HCT116 (cell line): ENCODE results near the gene ELOVL4. TPM values are rescaled to one million over a fixed set of nuclear protein-coding genes. Genes with fewer than 3 reads are reported as not detected.

Experiments
- ATAC-seq: fragments of 200-7000 bp; cut with Tn5 transposase; 2 replicates; pipeline ENCODE4 v1.9.1; 2020; ENCODE audit warnings: mild to moderate bottlenecking, moderate library complexity
- BruUV-seq: library from RNA; stranded (reverse); fragments of 400-500 nt; replicated peaks from 2 replicates; lab custom pipeline; 2021; lab: Mats Ljungman, UMichigan
- CTCF ChIA-PET: fragments of 300-600 bp; sonication (Branson Sonifier 250); formaldehyde crosslinking; loops from one replicate; lab custom pipeline; 2021; ENCODE audit warnings: antibody characterized with exemption; lab: Charles Lee
- POLR2A ChIA-PET: fragments of 300-600, 350-600 bp; sonication (Branson Sonifier 250); formaldehyde crosslinking; loops from one replicate; lab custom pipeline; 2021; ENCODE audit warnings: antibody characterized with exemption; lab: Charles Lee
- RAD21 ChIA-PET, 2 experiments: fragments of 300-600 bp; sonication (Branson Sonifier 250); formaldehyde crosslinking; loops; one replicate each; lab custom pipeline; 2023; ENCODE audit warnings: low total read pairs in 2 of 2; ENCODE audit not compliant: uncharacterized antibody in 2 of 2, unreplicated experiment in 2 of 2, low non-redundant PET in 1 of 2; lab: Charles Lee
- DNase-seq: peaks from one replicate; pipeline ENCODE4 v3.0.0-alpha.2; 2010; ENCODE audit warnings: low read depth, low spot score
- H2AFZ ChIP-seq: fragments of 200-600 bp; shearing (Covaris generic), sonication (generic); 2 replicates; pipeline ENCODE4 v1.6.1; 2017; ENCODE audit warnings: low read depth, mixed run types, mixed read lengths, antibody characterized with exemption, low read length; ENCODE audit not compliant: poor library complexity, severe bottlenecking
- H3K27ac ChIP-seq: 2 replicates; pipeline ENCODE4 v1.5.1; 2012; ENCODE audit warnings: low read depth, low read length
- H3K27me3 ChIP-seq: fragments of 200-600 bp; sonication (generic); 2 replicates; pipeline ENCODE4 v1.6.1; 2016; ENCODE audit warnings: mixed run types, low read length, mixed read lengths; ENCODE audit not compliant: insufficient read depth
- H3K36me3 ChIP-seq, 2 experiments: fragments of 200-500 bp in 1 of 2; fragments of 200-600 bp in 1 of 2; sonication (Bioruptor generic) in 1 of 2; sonication (generic) in 1 of 2; 2 replicates each; pipeline versions ENCODE4 v1.5.1 to v1.6.1; 2014 to 2016; ENCODE audit warnings: low read length in 2 of 2, inconsistent platforms in 1 of 2, mixed read lengths in 1 of 2, mixed run types in 1 of 2; ENCODE audit not compliant: insufficient read depth in 2 of 2, control insufficient read depth in 1 of 2
- H3K4me1 ChIP-seq, 2 experiments: fragments of 200-600 bp in 1 of 2; sonication (generic) in 1 of 2; 2 replicates each; pipeline versions ENCODE4 v1.5.1 to v1.6.1; 2012 to 2017; ENCODE audit warnings: low read length in 2 of 2, inconsistent platforms in 1 of 2, mild to moderate bottlenecking in 1 of 2, mixed read lengths in 1 of 2, mixed run types in 1 of 2, moderate library complexity in 1 of 2; ENCODE audit not compliant: insufficient read depth in 2 of 2, control insufficient read depth in 1 of 2
- H3K4me2 ChIP-seq: fragments of 200-600 bp; sonication (generic); 2 replicates; pipeline ENCODE4 v1.6.1; 2017; ENCODE audit warnings: mixed run types, low read length, mixed read lengths
- H3K4me3 ChIP-seq, 2 experiments: fragments of 200-600 bp in 1 of 2; sonication (generic) in 1 of 2; replicated peaks in 1 of 2; 2 replicates each; pipeline ENCODE4 v1.5.1; 2011 to 2016; ENCODE audit warnings: low read length in 2 of 2, control low read depth in 1 of 2, low read depth in 1 of 2, mild to moderate bottlenecking in 1 of 2, mixed read lengths in 1 of 2, mixed run types in 1 of 2
- H3K79me2 ChIP-seq: fragments of 200-600 bp; sonication (generic); 2 replicates; pipeline ENCODE4 v1.6.1; 2017; ENCODE audit warnings: mild to moderate bottlenecking, mixed run types, low read length, moderate library complexity, mixed read lengths; ENCODE audit not compliant: insufficient read depth
- H3K9ac ChIP-seq: fragments of 200-600 bp; sonication (generic); 2 replicates; pipeline ENCODE4 v1.6.1; 2016; ENCODE audit warnings: low read length, mixed read lengths
- H3K9me2 ChIP-seq: fragments of 200-600 bp; sonication (generic), shearing (Covaris generic); 2 replicates; pipeline ENCODE4 v1.6.1; 2017; ENCODE audit warnings: mixed run types, mild to moderate bottlenecking, moderate library complexity; ENCODE audit not compliant: insufficient read depth
- H3K9me3 ChIP-seq, 2 experiments: fragments of 200-500 bp in 1 of 2; fragments of 200-600 bp in 1 of 2; sonication (Bioruptor generic) in 1 of 2; sonication (generic) in 1 of 2; 2 replicates each; pipeline ENCODE4 v1.6.1; 2014 to 2017; ENCODE audit warnings: low read length in 2 of 2, mixed read lengths in 2 of 2, inconsistent platforms in 1 of 2, low read depth in 1 of 2, mild to moderate bottlenecking in 1 of 2, mixed run types in 1 of 2, moderate library complexity in 1 of 2; ENCODE audit not compliant: control insufficient read depth in 1 of 2, insufficient read depth in 1 of 2
- H4K20me1 ChIP-seq: fragments of 200-600 bp; sonication (generic), shearing (Covaris generic); 2 replicates; pipeline ENCODE4 v1.6.1; 2017; ENCODE audit warnings: mixed run types, mild to moderate bottlenecking, moderate library complexity; ENCODE audit not compliant: insufficient read depth
- CEBPB ChIP-seq: IDR thresholded peaks from 2 replicates; pipeline ENCODE4 v1.6.1; 2012; ENCODE audit warnings: low read depth
- EGR1 ChIP-seq: IDR thresholded peaks from 2 replicates; pipeline ENCODE4 v1.6.1; 2012; ENCODE audit warnings: low read depth
- ELF1 ChIP-seq: IDR thresholded peaks from 2 replicates; pipeline ENCODE4 v1.6.1; 2012; ENCODE audit warnings: low read depth, borderline replicate concordance
- EZH2 ChIP-seq: fragments of 200-600 bp; sonication (generic); IDR thresholded peaks from 2 replicates; pipeline ENCODE4 v1.6.1; 2017; ENCODE audit warnings: antibody characterized with exemption, mixed run types
- EZH2phosphoT487 ChIP-seq: fragments of 200-600 bp; IDR thresholded peaks from 2 replicates; pipeline ENCODE4 v1.6.1; 2018; ENCODE audit warnings: antibody characterized with exemption, borderline replicate concordance
- FOSL1 ChIP-seq: IDR thresholded peaks from 2 replicates; pipeline ENCODE4 v1.6.1; 2012; ENCODE audit warnings: low read depth
- JUND ChIP-seq: IDR thresholded peaks from 2 replicates; pipeline ENCODE4 v1.6.1; 2012
- MAX ChIP-seq: IDR thresholded peaks from 2 replicates; pipeline ENCODE4 v1.6.1; 2012
- POLR2AphosphoS5 ChIP-seq: IDR thresholded peaks from 2 replicates; pipeline ENCODE4 v1.6.1; 2011; ENCODE audit warnings: mild to moderate bottlenecking, low read depth, low read length, moderate library complexity
- SP1 ChIP-seq: IDR thresholded peaks from 2 replicates; pipeline ENCODE4 v1.6.1; 2012; ENCODE audit warnings: low read depth
- TCF7L2 ChIP-seq: IDR thresholded peaks from 2 replicates; pipeline ENCODE4 v1.7.0; 2011; ENCODE audit warnings: borderline replicate concordance, inconsistent platforms; ENCODE audit not compliant: insufficient read depth, insufficient read length; ENCODE audit errors: extremely low read depth
- YY1 ChIP-seq: IDR thresholded peaks from 2 replicates; pipeline ENCODE4 v1.6.1; 2011; ENCODE audit warnings: low read length, low read depth, moderate library complexity, mild to moderate bottlenecking; ENCODE audit not compliant: insufficient replicate concordance; ENCODE audit errors: extremely low read depth
- ZFX ChIP-seq: fragments of 450-650 bp; IDR thresholded peaks from 2 replicates; pipeline ENCODE4 v1.6.1; 2017
- intact Hi-C: fragments of 100-400 bp; cut with micrococcal nuclease; formaldehyde crosslinking; loops from 2 replicates; pipeline ENCODE4 v1.10.0; 2022
- total RNA-seq: library from RNA; stranded (reverse); gene quantifications from one replicate; pipeline ENCODE4 v1.2.1, GENCODE V29; 2021; ENCODE audit not compliant: unreplicated experiment
- TF ChIP-seq, protein P1 (sequence below), 3 experiments: fragments of 200-600 bp in 1 of 3; sonication (generic) in 1 of 3; IDR thresholded peaks in 2 of 3; conservative IDR thresholded peaks in 1 of 3; 2 replicates each; pipeline ENCODE4 v1.5.1; 2012 to 2017; ENCODE audit warnings: low read depth in 2 of 3, low read length in 2 of 3, antibody characterized with exemption in 1 of 3, borderline replicate concordance in 1 of 3, control low read depth in 1 of 3, mild to moderate bottlenecking in 1 of 3, mixed read lengths in 1 of 3, mixed run types in 1 of 3, moderate library complexity in 1 of 3; ENCODE audit not compliant: insufficient read depth in 1 of 3

The ELOVL4 gene
- total RNA-seq, 1 experiment from 2014 or later = not detected

GRCh38 chr6:79946272-79947190 lies 822 bp downstream of the ELOVL4 start:
- peak overlapping the region; percentile 4 for H2AFZ ChIP-seq
- ChIA-PET POLR2A (no interaction called here), CTCF (interaction anchor here (1.3 to 1.9 kb wide), 2 partner anchors 9 to 11 kb away, joined by 3 to 4 read pairs; no protein-coding TSS in a partner anchor), RAD21 (no interaction called here)
- ATAC-seq (no peak), DNase-seq (no peak)
- H3K9me2 ChIP-seq = no peaks in the 10 kb centered on the region
- no peak overlapping the region for H3K4me2 ChIP-seq
- H4K20me1 ChIP-seq = no peaks in the 10 kb centered on the region
- H3K9me3 ChIP-seq = no peaks in the 10 kb centered on the region
- H3K27ac ChIP-seq = no peak overlapping the region
- intact Hi-C loops = no loop called here
- no peaks in the 10 kb centered on the region for H3K27me3 ChIP-seq
- no peaks in the 10 kb centered on the region for H3K79me2 ChIP-seq
- no peaks in the 10 kb centered on the region for H3K36me3 ChIP-seq
- H3K4me1 ChIP-seq = no peaks in the 10 kb centered on the region
- H3K4me3 ChIP-seq = no peak overlapping the region
- TF ChIP-seq, protein P1, sequence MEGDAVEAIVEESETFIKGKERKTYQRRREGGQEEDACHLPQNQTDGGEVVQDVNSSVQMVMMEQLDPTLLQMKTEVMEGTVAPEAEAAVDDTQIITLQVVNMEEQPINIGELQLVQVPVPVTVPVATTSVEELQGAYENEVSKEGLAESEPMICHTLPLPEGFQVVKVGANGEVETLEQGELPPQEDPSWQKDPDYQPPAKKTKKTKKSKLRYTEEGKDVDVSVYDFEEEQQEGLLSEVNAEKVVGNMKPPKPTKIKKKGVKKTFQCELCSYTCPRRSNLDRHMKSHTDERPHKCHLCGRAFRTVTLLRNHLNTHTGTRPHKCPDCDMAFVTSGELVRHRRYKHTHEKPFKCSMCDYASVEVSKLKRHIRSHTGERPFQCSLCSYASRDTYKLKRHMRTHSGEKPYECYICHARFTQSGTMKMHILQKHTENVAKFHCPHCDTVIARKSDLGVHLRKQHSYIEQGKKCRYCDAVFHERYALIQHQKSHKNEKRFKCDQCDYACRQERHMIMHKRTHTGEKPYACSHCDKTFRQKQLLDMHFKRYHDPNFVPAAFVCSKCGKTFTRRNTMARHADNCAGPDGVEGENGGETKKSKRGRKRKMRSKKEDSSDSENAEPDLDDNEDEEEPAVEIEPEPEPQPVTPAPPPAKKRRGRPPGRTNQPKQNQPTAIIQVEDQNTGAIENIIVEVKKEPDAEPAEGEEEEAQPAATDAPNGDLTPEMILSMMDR (IDR thresholded peaks at IDR 0.05 in 2 of 3, conservative IDR thresholded peaks at IDR 0.05 in 1 of 3; ENCODE audit: borderline replicate concordance in 1 of 3, insufficient read depth in 1 of 3, low read depth in 2 of 3, low read length in 2 of 3) = peak in 2 of 3 experiments; percentile 19 to 34; a peak in 2 of 6 replicates
- no peak for TF ChIP-seq SP1
- TF ChIP-seq ELF1 = no peak
- no peak for TF ChIP-seq EGR1
- TF ChIP-seq ZFX = no peak
- no peak overlapping the region for H3K9ac ChIP-seq
- BruUV-seq = no TSS peak

- Histone ChIP-seq H3K4me3 (no peak overlapping the region), H3K4me2 (no peak overlapping the region), H3K9me3 (no peaks in the 10 kb centered on the region), H3K27me3 (no peaks in the 10 kb centered on the region), H2AFZ (no peak overlapping the region), H3K9ac (no peak overlapping the region), H3K79me2 (no peaks in the 10 kb centered on the region), H3K36me3 (no peaks in the 10 kb centered on the region), H3K9me2 (no peaks in the 10 kb centered on the region), H3K27ac (no peak overlapping the region), H4K20me1 (no peaks in the 10 kb centered on the region), H3K4me1 (no peaks in the 10 kb centered on the region)
- CTCF ChIA-PET = no interaction called here
- DNase-seq (no peak), ATAC-seq (no peak)
- intact Hi-C loops = no loop called here
- RAD21 ChIA-PET = no interaction called here
- POLR2A ChIA-PET = no interaction called here
- no TSS peak for BruUV-seq
- no peak for TF ChIP-seq SP1
- no peak for TF ChIP-seq POLR2AphosphoS5
- no peak for TF ChIP-seq EGR1
- TF ChIP-seq TCF7L2 = no peak
- no peak for TF ChIP-seq EZH2
- no peak for TF ChIP-seq ZFX
- TF ChIP-seq MAX = no peak
- no peak for TF ChIP-seq ELF1
- TF ChIP-seq FOSL1 = no peak
- TF ChIP-seq YY1 = no peak
- TF ChIP-seq JUND = no peak
- TF ChIP-seq EZH2phosphoT487 = no peak
- TF ChIP-seq, protein P1 (IDR thresholded peaks at IDR 0.05 in 2 of 3, conservative IDR thresholded peaks at IDR 0.05 in 1 of 3; ENCODE audit: borderline replicate concordance in 1 of 3, insufficient read depth in 1 of 3, low read depth in 2 of 3, low read length in 2 of 3) = no peak
- TF ChIP-seq CEBPB = no peak
Observed at GRCh38 chr6:79943133-79943532, 4.2 kb downstream of the ELOVL4 start.
